Activated CD8-positive, alpha-beta T cell treated with anti-CD3 and anti-CD28 coated beads for 36 hours (primary cell): ENCODE measurements around the gene RAB32. TPM values are rescaled to one million over a fixed set of nuclear protein-coding genes. Genes with fewer than 3 reads are reported as not detected.

Source experiments
- ATAC-seq: fragments of 200-7000 bp; cut with Tn5 transposase; one replicate; pipeline ENCODE4 v1.10.0; 2021; ENCODE audit warnings: mild to moderate bottlenecking, moderate library complexity
- CTCF ChIA-PET: fragments of 350-600 bp; sonication (Branson Sonifier 250); formaldehyde crosslinking; loops from one replicate; lab custom pipeline; 2021; ENCODE audit warnings: antibody characterized with exemption; lab: Charles Lee
- POLR2A ChIA-PET: fragments of 350-600 bp; sonication (Branson Sonifier 250); formaldehyde crosslinking; loops from one replicate; lab custom pipeline; 2021; ENCODE audit warnings: antibody characterized with exemption; lab: Charles Lee
- DNase-seq: peaks from one replicate; pipeline ENCODE4 v3.0.0-alpha.2; 2020
- H3K27ac Mint-ChIP-seq: one replicate; pipeline ENCODE4 v1.8.0; 2021; ENCODE audit warnings: mild to moderate bottlenecking, mixed read lengths
- H3K27me3 Mint-ChIP-seq: one replicate; pipeline ENCODE4 v1.8.0; 2021; ENCODE audit warnings: mixed read lengths
- H3K36me3 Mint-ChIP-seq: one replicate; pipeline ENCODE4 v1.8.0; 2021; ENCODE audit warnings: low read depth, mixed read lengths
- H3K4me1 Mint-ChIP-seq: one replicate; pipeline ENCODE4 v1.8.0; 2021; ENCODE audit warnings: low read depth, mixed read lengths
- H3K4me3 Mint-ChIP-seq: one replicate; pipeline ENCODE4 v1.8.0; 2021; ENCODE audit warnings: mild to moderate bottlenecking, moderate library complexity, mixed read lengths
- H3K9me3 Mint-ChIP-seq: one replicate; pipeline ENCODE4 v1.8.0; 2021; ENCODE audit warnings: mixed read lengths
- CTCF ChIP-seq: fragments of 200-600 bp; IDR thresholded peaks from one replicate; pipeline ENCODE4 v1.8.0; 2022; ENCODE audit warnings: antibody characterized with exemption, mild to moderate bottlenecking
- intact Hi-C: fragments of 100-400 bp; cut with micrococcal nuclease; formaldehyde crosslinking; loops from one replicate; pipeline ENCODE4 v1.10.0; 2022
- total RNA-seq, 2 experiments: library from RNA; stranded (reverse); gene quantifications; one replicate each; pipeline ENCODE4 v1.2.3, GENCODE V29; 2021

RAB32 gene
- total RNA-seq, 2 experiments from 2014 or later = 0.36 TPM; not detected in 1

GRCh38 chr6:146601352-146601751, 57.7 kb downstream of the RAB32 start:
- ATAC-seq (no peak), DNase-seq (no peak)
- peaks cover 17% of the 10 kb centered on the region for H3K27me3 Mint-ChIP-seq
- intact Hi-C loops = no loop called here
- H3K27ac Mint-ChIP-seq = no peak overlapping the region
- H3K4me3 Mint-ChIP-seq = no peak overlapping the region
- peaks cover 4% of the 10 kb centered on the region for H3K4me1 Mint-ChIP-seq
- TF ChIP-seq CTCF = no peak
- ChIA-PET CTCF (no interaction called here), POLR2A (no interaction called here)
- no peaks in the 10 kb centered on the region for H3K9me3 Mint-ChIP-seq
- H3K36me3 Mint-ChIP-seq = no peaks in the 10 kb centered on the region

DNA sequence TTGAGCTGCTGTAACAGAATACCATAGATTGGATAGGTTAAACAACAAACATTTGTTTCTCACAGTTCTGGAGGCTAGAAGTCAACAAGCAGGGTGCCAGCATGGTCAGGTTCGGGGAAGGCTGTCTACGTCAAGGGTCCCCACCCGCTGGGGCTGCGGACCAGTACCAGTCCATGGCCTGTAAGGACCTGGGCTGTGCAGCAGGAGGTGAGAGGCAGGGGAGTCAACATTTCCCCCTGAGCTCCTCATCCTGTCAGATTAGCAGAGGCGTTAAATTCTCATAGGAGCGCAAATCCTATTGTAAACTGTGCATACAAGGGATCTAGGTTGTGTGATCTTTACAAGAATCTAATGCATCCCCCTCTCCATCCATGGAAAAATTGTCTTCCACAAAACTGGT, 58.9 kb downstream of the RAB32 start:
- TF ChIP-seq CTCF = no peak
- peaks cover 4% of the 10 kb centered on the region for H3K4me1 Mint-ChIP-seq

More for the DNA sequence above, 58.9 kb downstream of the RAB32 start:
- ChIA-PET CTCF (no interaction called here), POLR2A (no interaction called here)
- intact Hi-C loops = no loop called here
- H3K4me3 Mint-ChIP-seq = no peak overlapping the region
- ATAC-seq (no peak), DNase-seq (no peak)
- peaks cover 17% of the 10 kb centered on the region for H3K27me3 Mint-ChIP-seq
- no peak overlapping the region for H3K27ac Mint-ChIP-seq
- H3K36me3 Mint-ChIP-seq = no peaks in the 10 kb centered on the region
- H3K9me3 Mint-ChIP-seq = no peaks in the 10 kb centered on the region

Other genes with a start within 250 kb of the RAB32 start
- gene ADGB, start 55.1 kb downstream of the RAB32 start, total RNA-seq = not detected